Measurements from ENCODE around the gene FUS.
A peak's percentile ranks its signal among the peaks of the same experiment; 100 is the strongest.
"Not testable (repeated sequence)": the region's sequence is repeated elsewhere in the genome, so short reads cannot be mapped to it uniquely, and the experiment has no call there.

FUS gene

DNA sequence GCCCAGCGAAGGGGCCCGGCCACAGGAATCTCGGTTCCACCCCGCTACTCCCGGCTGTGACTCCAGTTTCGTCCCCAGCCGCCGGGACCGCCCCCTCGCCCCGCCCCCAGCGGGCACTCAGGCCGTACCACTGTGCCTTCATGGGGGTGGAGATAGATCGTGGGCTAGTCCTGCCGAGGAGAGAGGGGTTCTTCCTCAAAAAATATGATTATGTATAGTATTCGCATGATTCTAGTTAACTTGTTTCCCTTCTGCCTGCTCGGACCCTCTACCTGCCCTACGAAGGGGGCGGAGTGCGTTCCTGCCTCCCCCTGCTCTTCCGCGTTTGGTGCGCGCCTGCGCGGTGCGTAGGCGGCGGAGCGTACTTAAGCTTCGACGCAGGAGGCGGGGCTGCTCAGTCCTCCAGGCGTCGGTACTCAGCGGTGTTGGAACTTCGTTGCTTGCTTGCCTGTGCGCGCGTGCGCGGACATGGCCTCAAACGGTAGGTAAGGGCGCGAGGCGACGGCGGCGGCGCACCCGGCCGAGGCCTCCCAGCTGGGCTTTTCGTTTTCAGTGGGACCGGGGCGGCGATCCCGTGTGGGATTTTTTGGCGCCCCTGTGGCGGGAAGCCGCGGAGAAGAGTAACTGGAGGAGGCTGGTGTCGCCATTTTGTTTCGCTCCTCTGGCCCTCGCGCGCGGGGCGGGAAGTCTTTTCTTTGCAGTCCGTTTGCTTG lies at the start of gene FUS:
TSS of gene FUS (plus strand) at position 393 of the 713 bp plus-strand sequence. CDS start at position 469, 76 bp downstream.
- DNase-seq (ENCODE audit: low read depth) = peak; percentile 86

DNA sequence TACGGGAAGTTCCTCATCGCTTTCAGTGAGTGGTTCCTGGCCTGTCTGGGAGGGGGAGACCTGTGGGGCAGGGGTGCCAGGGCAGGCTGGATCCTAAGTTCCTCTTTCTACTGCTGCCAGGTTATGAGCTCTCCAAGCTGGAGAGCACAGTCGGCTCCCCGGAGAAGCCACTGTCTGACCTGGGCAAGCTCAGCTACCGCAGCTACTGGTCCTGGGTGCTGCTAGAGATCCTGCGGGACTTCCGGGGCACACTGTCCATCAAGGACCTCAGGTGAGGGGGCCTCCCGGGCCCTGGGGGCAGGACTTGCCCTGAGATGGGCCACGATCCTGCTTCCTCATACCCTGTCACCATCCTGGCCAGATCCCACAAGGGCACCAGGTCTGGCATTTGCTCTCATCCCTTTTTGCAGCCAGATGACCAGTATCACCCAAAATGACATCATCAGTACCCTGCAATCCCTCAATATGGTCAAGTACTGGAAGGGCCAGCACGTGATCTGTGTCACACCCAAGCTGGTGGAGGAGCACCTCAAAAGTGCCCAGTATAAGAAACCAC lies 49.5 kb upstream of the FUS start:
- no peak for DNase-seq (ENCODE audit: low read depth)

DNA sequence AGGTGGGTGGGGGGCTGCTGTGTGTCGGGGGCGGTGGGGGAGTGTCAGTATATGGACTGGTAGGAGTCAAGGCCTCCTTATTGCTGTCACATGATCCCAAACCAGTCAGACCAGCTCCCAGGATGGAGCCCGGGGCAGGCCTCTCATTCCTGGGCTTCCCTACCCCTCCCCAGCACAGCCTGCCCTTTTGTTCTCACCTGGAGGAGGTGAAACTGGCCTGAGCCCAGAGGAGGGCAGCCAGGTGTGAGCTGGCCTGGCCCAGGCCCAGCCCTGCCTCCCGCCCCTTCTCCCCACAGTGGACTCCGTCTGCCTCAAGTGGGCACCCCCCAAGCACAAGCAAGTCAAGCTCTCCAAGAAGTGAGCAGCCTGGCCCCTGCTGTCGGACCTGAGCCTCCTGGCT lies 49.0 kb upstream of the FUS start:
- no peak for DNase-seq (ENCODE audit: low read depth)

DNA sequence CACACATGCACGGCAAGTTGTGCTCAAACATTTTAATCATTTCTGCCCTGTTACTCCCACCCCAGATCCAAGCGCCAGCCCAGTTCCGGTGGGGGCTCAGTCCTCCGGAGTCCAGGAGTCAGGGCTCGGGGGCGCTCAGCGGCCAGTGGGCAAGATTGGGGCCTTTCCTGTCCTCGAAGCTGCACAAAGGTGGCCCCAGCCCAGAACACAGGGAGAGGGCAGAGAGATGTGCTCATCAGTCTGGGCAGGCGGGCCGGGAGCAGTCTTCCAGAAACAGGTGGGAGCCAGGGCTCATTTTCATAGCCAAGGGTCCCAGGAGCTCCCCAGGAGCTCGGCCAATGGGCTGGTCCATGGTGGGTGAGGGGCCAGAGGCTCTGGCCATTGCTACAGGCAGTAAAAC lies 48.5 kb upstream of the FUS start:
- no peak for DNase-seq (ENCODE audit: low read depth)

DNA sequence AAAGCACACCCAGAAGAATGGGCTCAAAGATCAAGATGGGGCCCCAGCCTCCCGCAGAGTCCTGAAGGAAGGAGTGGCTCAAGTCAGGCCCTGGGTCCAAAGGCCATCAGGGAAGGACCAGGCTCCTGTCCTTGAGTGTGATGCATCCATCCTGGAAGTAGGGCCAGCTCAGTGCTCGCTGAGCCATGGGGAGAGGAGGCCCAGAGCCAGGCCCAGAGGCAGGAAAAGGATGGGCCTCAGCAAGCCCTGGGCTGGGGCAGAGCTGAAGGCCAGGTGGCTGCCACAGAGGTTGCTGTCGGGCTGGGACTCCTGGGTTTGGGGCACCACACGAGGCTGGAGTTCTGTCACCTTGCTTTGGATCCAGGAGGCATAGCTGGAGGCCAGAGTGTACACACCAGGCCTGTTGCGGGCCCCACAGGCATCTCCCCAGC lies 48.1 kb upstream of the FUS start:
- no peak for DNase-seq (ENCODE audit: low read depth)

DNA sequence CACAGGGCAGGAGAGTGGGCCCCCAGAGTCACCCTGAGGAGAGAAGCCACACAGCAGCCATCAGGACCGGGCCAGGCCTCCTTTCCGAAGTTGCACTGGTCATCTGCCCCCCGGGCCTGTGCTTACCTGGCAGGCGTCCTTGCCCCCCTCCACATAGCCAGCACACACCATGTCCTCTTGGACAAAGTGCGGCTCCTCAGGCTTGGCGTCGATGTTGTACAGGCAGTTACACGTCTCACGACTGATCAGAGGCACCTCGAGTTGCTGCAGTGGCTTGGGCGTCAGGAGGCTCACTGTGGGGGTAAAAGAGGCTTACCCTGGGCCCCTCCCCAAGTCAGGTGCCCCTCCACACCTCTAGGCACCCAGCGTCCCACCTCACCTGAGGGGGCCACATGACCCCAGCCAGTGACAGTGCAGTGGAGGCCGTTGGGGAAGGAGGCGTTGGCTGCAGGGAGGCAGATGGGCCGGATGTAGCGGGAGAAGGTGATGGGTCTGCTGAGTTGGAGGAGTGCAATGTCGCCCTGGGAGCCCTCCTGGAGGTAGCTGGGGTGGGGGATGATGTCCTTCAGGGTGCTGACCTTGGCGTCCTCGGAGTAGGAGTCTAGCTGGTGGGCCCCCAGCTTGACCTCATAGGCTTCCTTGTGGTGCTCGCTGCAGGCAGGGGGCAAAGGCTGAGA lies 47.5 kb upstream of the FUS start:
- no peak for DNase-seq (ENCODE audit: low read depth)

DNA sequence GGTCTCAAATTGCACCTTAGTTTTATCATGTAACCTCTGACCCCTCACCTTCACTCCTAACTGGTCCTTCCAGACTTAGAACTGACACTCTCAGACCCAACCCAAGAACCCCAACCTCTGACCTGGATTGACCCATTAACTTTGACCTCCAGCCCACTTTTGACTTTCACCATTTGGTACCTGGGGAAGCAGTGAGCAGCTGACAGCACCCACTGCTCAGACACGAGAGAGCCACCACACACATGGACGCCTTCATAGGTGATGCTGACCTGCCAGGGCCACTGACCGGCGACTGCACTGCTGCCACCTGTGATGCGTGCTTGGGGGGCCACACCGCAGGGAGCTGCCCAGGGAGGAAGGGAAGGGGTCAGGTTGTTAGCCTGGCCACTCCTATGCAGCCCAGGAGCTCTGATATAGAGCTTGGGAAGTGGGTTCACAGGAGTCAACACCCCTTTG lies 46.9 kb upstream of the FUS start:
- DNase-seq (ENCODE audit: low read depth) = no peak

DNA sequence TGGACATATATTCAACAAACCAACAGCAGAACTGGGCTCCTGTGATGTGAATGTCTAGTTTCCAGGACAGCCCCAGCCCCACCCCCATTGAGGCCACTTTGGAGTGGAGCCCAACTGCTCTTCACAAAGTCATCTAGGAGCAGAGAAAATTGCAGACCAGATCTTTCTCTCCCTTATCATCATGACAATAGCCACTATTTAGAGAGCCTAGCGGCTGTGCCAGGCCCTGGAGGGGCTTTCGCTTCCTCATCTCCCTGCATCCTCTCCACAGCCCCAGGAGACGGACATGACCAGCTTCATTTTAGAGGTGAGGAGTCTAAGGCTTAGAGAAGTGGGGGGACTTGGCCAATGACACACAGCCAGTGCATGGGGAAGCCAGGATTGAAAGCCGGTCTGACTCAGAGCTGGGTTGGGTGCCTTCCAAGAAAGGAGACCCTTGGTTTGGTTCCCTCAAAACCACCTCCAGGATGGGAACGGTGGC lies 45.8 kb upstream of the FUS start:
- DNase-seq (ENCODE audit: low read depth) = no peak

DNA sequence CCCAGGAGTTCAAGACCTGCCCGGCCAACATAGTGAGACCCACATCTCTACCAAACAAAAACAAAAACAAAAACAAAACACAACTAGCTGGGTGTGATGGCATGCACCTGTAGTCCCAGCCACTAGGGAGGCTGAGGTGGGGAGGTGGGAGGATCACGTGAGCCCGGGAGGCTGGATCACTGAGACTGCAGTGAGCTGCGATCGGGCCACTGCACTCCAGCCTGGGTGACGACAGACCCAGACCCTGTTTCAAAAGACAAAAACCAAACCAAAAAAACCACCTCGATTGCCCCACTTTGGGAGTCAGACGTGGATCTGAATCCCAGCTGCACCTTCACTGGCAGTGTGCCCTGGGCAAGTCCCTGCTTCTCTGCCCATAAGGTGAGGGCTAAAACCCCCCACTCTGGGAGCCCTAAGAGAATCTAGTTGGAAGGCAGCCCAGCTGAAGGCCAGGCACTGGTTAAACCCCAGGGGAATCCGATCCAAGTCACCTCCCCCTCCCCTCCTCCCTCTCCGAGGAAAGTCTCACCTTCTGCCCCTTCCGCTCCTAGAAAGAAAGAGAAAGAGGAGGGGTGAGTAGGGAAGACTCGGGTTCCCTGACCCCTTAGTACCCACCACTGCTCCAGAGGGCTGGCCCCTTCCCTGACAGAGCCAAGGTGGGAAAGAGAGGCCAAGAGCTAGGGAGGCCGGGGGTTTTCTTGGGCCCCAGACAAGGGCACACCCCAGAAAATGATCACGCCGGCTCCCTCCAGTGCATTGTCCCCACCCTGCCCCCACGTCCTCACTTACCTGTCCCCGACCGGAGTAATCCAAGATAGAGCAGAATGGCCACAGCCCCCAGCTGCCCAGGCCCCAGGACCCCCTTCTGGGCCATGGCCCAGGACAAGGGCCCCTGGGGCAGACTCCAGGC lies 45.1 kb upstream of the FUS start:
- no peak for DNase-seq (ENCODE audit: low read depth)

DNA sequence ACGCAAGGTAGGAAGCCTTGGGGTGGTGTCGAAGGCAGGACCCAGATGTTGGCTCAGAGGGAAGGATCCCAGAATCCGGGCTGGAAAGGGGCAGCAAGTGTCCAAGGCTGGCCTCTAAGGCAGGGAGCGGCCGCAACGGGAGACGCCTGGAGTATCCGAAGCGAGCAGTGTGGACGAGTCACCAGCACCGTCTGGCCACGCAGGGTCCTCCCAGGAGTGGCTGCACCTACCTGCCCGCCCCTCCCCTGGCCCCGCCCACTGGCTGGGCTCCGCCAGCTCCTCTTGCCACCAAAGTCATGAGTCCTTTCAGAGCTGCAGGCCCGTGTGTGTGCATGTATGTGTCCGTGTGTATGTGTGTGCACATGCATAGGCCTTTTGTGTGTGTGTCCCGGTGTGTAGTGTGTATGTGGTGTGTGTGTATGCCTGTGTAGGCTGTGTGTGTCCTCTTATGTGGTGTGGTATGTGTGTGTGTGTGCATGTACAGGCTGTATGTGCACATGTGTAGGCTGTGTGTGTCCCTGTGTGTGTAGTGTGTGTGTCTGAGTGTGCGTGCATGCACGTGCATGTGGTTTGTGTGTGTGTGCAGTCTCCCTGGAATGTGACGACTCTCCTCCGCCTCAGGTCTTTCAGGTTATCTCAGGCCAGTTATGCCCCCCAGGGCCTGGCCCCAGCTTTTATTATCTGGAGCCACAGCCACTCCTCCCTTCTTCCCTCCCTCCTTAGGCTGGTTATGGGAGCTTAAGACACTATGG lies 44.2 kb upstream of the FUS start, which contains the start of gene PRSS8:
TSS of gene PRSS8 (minus strand) at position 193 of the 752 bp plus-strand sequence. CDS start 229 bp downstream, outside the sequence.
- no peak for DNase-seq (ENCODE audit: low read depth)

DNA sequence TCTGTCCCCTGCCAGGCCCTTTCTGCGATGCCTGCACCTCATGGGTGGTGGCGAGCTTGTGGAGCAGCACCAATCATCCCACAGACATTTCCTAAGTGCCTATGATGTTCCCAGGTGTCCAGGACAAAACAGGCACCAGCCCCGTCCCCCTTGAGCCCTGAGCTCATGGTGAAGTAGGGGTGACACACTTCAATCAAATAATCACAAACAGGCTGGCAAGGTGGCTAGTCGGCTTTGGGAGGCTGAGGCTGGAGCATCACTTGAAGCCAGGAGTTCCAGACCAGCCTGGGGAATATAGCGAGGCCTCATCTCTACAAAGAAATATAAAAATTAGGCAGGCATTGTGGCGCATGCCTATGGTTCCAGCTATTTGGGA lies 43.7 kb upstream of the FUS start:
- DNase-seq (ENCODE audit: low read depth) = no peak

DNA sequence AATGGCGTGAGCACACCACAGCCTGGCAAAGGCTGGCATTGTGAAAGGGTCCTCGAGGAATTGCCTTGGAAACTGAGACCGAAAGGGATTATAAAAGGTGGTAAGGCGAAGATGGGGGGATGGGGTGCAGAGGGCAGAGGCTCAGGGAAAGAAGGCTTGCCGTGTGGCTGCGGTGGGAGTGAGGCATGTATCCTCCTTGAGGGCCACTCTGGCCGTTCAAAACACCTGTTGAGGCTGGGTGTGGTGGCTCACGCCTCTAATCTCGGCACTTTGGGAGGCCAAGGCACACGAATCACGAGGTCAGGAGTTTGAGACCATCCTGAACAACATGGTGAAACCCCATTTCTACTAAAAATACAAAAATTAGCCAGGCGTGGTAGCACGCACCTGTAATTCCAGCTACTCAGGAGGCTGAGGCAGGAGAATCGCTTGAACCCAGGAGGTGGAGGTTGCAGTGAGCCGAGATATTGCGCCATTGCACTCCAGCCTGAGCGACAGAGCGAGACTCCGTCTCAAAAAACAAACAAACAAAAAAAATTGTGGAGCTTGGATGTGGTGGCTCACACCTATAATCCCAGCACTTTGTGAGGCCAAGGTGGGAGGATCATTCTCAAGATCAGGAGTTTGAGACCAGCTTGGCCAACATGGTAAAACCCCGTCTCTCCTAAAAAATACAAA lies 43.0 kb upstream of the FUS start:
- not testable (repeated sequence) for DNase-seq (ENCODE audit: low read depth)

DNA sequence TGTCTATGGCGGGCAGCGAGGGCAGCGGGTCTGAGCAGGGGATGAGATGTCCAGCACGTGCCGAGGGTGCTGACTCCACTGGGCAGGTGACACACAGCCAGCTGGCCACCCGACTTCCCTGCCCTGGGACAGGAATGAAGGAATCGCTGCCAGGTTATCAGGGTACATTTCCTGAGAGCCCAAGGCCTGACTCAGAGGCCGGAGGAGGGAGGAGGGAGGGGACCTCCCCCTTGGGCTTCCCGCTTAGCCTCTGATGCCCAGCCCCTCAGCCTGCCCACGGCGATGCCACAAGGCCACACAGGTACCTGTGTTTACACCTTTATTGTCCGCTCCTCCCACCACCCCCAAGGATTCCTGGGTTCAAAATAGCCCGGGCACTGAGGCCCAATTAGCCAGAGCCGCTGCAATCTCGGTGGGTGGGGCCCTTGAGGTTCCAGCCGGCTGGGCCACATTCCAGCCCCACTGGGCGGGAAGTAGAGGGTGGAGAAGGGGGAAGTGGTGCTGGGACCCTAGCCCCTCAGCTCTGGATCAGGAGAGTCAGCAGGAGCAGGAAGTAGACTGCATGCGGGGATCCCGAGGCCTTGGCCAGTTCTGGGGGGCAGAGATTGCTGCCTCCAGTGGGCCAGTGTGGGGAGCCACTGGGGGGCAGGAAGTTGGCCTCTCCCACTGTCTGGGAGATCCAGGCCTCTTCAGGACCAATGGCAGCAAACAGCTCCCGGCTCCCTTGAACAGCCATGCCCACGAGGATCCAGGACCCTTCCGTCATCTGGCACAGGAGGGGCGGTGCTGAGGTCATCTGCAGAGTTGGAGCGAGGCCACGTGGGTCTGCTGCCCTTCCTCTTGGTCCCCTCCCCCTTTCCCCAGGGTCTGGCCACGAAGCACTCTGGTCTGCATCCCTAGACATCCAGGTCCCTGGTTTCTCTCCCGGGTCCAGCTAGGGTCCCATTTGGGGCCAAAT lies 41.0 kb upstream of the FUS start:
- no peak for DNase-seq (ENCODE audit: low read depth)

DNA sequence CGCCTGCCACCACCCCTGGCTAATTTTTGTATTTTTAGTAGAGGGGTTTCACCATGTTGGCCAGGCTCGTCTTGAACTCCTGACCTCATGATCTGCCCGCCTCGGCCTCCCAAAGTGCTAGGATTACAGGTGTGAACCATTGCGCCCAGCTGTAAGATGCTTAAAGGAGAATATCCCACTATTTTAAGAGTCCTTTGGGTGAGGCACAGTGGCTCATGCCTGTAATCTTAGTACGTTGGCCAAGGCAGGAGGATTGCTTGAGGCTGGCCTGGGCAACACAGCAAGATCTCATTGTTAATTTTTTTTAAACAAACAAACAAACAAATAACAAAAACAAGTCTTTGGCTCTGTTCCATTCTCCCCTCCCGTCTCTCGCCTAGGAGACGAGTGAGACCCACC lies 38.9 kb upstream of the FUS start:
- not testable (repeated sequence) for DNase-seq (ENCODE audit: low read depth)

DNA sequence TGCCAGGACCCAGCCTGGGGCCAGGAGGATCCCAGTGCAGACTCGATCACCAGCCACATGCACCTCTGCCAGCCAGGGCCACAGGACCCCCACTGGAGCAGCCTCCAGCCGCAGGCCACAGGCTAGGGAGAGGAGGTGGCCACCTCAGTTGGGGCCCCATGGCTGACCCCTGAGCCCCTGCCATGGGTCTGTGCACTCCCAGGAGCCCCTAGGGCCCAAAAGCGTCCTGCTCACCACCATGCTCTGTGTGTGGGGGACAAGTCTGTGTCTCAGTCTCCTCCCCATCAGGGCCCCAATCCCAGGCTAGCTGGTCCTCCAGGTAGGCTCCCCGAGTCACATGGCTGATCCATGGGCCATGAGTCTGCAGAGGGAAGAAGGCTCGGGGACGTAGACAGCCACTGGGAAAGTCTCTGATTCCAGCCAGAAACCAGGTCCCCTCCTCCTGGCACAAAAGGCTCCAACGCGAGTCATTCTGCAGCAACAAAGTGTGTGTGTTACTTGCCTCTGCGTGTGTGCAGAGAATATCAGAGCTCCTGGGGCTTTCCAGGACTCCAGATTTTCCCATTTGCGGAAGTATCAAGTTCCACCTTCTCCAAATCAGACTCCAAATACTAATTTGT lies 38.3 kb upstream of the FUS start:
- DNase-seq (ENCODE audit: low read depth) = no peak

DNA sequence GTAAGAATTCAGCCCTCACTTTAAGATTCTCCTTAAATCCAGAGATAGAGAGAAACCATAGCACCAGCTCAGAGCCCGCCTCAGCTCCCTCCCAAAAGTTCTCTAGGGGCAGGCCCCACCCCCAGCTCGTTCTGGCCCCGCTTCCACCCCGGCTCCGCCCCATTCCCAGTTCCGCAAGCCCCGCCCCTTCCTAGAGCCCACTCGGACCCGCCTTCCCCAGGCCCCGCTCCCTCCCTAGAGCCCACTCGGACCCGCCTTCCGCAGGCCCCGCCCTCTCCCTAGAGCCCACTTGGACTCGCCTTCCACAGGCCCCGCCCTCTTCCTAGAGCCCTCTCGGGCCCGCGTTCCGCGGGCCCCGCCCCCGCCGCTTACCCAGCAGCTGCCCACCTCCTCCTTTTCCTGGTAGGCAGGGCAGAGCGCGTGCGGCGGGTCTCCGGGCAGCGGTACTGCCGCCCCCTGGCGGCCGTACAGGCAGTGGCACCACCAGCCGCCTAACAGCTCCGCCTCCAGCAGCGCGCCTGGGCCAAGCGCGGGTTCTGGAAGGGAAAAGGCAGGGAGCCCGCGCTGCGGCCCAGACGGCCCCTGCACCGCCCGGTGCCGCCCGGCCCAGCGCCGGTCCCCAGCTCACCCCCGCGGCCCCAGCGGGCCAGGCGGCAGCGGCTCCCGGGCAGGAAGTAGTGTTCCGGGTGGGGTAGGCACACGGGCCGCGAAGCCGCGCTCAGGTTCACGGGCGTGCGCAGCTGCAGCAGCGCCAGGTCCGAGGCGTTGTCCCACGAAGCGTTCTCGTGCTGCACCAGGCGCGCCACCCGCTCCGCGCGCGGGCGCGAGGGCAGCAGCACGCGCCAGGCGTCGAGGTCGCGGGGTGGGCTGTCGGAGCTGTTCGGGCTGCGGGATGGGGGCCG lies 37.6 kb upstream of the FUS start:
- peak; percentile 99 for DNase-seq (ENCODE audit: low read depth)

DNA sequence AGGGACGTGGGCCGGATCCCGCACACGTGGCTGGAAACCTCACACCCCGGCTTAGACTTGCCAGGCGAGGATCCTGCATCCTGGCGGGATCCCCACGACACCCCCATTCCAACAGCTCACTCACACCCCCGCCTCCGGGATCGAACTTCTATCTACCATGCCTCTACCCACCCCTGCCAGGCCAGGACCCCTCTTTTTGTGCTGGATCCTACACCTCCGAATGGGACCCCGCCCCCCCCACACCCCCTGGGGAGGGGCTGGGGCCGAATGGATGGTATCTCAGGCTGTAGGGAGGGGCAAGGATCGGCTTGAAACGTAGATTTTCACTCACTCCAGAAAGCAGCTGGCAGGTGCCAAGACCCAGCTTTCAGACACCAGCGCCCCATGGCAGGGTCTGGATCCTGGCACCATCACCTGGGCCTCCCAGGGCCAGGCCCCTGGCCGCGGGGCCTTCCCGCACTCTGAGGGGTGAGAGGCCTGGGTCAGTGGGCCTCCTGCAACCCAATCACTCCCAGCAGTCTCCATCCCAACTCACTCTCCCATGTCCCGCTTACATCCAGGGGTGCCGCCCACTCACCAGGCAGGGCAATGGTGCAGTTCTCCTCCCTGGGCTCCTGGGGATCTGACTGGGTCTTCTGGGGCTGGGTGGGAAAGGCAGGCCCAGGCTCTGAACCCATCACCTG lies 36.8 kb upstream of the FUS start:
- no peak for DNase-seq (ENCODE audit: low read depth)
